Daoy (cell line): Measurements from ENCODE around the gene TBCK. TPM values are rescaled to one million over a fixed set of nuclear protein-coding genes. Genes with fewer than 3 reads are reported as not detected.

Experiments
- DNase-seq: peaks from one replicate; pipeline ENCODE4 v3.0.0-alpha.2; 2015; ENCODE audit warnings: low read depth
- total RNA-seq: library from RNA; depleted of rRNA; stranded (reverse); fragments of >200 nt; shearing (Covaris generic); gene quantifications from 2 replicates; pipeline ENCODE4 v1.2.3, GENCODE V29; 2014

The TBCK gene
- total RNA-seq, 1 experiment from 2014 or later = 7.3 TPM

DNA sequence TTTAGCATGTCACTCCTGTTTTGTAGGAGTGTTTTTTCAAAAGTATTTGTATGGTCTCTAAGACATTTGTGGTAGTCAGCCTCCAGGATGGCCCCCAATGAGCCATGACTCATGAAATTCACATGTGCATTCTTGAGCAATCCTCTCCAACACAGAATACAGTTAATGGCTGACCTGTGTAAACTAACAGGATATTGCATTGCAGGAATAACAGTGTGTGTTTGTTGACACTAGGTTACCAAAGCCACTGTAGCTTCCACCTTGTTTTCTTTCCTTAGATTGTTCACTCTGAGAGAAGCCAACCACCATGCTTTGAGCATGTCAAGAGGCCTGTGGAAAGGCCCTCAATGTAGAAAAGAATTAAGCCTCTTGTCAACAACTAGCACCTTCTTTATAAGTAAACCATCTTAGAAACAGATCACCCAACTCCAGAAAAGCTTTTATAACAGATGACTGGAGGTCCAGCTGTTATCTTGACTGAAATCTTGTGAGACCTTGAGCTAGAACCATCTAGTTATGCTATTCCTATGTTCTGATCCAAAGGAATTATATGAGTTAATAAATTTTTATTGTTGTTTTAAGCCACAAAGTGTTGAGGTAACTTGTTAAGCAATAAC lies 28.5 kb downstream of the TBCK start:
- DNase-seq = peak; percentile 62

DNA sequence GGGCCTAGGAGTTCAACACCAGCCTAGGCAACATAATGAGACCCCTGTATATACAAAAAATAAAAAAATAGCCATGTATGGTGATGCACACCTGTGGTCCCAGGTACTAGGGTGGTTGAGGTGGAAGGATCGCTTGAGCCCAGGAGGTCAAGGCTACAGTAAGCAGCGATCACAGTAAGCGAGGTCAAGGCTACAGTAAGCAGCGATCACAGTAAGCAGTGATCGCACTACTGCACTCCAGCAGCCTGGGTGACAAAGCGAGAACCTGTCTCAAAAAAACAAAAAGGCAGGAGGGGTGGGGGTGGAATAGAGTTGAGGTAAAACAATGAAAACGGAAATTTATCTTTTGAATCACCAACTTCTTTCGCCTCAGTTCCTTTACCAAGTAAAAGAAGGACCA lies 29.4 kb downstream of the TBCK start:
- DNase-seq = no peak

DNA sequence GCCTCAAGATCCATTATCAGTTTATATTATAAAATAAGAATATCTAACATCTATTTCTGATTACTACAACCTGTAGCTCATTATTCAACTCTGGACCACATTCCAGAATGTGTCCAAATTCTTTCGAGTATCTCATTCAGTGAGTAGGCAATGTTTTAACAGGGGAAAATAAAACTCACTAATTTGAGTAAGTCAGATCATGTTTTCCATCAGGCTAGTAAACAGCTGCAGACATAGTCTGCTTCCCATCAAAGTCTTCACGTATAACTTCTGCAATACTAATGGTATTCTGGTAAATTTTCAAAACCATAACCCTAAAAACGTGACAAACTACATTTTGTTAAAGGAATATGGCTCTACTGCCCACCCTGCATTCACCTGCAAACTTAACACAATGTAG lies 31.8 kb downstream of the TBCK start:
- DNase-seq = no peak

DNA sequence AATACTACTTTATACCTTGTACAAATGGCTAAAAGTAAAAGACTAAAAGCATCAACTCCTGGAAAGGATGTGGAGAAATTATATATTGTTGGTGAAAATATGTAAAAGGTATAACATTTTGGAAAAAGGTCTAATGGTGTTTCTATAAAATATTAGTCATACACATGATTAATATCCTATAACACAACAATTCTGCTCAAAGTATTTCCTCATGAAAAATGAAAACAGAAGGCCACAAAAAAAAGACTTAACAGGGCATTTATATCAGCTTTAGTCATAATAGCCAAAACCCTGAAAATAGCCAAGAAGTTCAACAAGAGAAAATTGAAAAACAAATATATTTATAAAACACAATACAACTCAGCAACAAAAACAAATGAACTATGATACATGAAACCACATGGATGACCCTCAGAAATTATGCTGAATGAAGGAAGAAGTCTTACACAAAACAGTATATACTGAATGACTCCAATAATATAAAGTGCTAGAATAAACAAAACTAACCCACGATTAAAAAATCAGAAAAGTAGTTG lies 38.8 kb downstream of the TBCK start:
- DNase-seq = no peak

DNA sequence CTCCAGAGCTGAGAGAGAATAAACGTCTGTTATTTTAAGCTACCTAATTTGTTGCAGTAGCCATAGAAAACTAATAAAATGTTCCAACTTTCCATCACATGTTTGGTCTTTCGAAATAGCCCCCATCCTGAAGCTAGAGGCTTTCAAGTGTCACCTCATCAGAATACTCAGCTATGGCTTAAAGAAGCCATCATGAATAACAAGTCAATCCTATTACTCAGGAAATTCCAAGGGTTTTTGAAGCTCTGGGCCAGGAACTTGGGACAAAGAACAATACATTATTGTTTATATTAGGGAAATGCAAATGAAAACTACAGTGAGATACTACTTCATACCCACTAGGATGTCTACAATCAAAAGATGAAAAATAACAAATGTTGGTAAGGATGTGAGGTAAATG lies 42.2 kb downstream of the TBCK start:
- no peak for DNase-seq

DNA sequence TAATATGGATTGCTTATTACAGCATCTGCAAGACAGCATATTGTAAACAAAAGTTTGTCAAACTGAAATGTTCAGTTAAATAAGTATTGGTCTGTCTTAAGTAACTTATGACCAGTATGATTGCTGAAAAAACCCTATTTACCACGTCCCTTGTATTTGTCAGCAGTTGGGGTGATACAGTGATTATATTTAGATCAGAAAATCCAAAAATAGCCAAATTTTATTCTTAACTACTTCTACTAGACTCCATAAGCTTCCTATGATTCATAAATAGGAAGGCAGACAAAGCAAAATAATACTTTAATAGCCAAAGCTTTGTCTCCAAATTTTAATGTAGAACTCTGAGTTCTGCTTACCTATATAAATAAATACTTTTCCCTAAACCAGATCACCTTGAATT lies 45.3 kb downstream of the TBCK start:
- DNase-seq = no peak

DNA sequence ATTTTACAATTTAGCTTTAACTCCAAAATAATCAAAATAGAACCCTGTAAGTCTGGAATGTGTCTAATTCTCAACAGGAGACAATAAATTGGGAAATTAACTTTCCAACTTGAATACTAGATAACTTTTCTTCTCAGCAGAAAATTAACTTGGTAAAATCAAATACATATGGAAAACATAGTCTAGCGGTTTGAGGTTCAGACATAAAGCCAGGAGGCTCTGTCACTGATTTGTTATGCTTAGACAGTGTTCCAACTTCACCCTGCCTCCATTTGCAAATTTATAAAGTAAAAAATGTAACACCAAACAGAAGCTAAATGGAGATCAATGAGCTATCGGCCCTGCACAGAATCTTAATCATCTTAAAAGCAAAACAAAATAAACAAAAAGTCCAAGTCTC lies 46.3 kb downstream of the TBCK start:
- no peak for DNase-seq

DNA sequence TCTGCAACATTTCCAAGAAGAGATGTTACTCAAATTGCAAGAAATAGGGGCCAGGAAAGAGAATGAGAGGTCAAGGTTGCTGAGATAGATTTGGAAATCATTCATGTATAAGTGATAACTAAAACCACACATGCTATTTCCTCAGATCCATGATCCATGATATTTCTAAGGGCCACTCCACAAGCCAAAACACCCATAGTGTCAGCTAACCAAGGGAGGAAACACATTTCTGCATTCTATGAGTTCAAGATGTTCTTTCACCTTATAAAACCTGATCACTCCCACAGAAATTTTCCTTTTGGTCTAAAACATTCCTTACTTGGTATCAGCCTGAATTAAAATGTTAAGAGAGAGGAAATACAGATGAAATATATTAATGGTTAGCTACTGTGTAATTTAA lies 47.2 kb downstream of the TBCK start:
- no peak for DNase-seq

DNA sequence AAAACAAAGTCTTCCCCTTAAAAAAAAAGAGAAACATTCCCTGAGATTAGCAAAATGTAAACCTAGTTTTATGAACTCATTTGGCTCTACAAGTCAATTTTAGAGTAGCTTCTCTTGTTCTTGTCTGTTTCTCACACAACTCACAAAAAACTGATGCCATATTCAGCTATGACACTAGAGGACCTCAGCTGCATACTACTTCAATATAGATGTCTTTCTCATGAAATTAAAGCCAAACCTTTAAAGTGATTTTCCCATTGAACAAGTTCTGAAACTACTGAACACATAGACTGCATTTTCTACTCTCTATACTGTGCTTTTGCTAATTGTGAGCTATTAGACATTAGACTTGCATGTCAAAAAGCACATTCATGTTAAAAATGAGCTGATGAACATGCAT lies 49.8 kb downstream of the TBCK start:
- DNase-seq = peak; percentile 5

DNA sequence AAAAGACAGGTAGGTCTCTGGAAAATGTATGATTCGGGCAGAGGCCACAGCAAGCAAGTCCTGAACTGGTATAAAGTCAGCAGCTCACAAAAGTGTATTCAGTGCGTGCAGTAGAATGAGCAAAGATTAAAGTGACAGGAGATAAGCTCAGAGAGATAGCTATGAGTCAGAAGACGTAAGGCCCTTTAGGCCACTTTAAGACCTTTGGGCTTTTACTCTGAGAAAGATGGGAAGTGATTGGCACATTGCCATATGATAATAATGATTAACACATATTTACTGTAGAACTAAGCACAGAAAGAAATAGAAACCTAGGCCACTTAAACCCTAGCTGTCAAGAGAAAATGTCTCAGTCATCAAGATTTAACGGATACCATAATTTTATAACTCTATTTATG lies 51.7 kb downstream of the TBCK start:
- DNase-seq = no peak

DNA sequence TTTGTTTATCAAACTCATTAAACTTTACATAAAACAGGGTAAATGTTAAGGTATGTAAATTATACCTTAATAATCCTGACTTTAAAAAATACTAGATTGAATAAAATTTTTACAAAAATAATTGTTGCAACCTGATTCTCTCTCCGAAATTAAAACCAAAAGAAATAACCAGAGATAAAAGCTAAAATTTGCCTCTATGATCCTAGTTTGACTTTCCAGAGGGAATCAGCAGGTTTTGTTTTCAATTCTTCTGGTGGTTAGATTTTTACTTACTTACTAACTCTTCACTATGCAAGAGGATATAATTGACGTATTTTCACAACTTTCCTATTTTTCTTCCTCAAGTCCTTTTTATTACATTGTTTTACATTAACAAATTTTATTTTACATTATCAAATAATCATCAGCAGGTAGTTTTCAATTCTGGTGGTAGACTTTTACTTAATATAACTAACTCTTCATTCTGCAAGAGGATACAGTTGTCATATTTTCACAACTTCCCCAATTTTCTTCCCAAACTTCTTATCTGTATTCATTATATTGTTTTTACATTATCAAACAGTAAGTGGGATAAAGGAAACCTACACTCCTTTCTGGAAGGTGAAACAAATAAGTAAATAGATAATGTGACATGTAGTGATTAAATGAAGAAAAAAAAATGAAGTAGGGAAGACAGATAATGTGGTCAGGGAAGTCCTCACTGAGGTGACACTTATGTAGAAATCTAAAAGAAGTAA lies 52.2 kb downstream of the TBCK start:
- no peak for DNase-seq

DNA sequence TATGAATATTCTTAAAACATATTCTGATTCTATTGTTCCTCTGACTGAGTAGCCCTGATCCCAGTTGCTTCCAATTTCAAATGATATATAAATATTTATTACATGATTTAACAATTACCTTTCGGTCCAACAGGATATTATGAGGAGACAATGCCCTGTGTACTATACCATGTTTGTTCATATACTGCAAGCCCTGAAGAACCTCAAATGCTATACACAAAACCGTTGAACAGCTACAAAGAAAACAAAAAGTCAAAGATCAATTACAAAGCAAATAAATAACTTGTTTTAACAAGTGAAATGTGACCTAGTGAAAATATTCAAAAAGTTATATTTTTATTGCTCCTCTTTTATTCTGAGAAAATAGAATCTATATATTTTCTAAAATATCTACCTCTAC lies 54.0 kb downstream of the TBCK start:
- DNase-seq = no peak

DNA sequence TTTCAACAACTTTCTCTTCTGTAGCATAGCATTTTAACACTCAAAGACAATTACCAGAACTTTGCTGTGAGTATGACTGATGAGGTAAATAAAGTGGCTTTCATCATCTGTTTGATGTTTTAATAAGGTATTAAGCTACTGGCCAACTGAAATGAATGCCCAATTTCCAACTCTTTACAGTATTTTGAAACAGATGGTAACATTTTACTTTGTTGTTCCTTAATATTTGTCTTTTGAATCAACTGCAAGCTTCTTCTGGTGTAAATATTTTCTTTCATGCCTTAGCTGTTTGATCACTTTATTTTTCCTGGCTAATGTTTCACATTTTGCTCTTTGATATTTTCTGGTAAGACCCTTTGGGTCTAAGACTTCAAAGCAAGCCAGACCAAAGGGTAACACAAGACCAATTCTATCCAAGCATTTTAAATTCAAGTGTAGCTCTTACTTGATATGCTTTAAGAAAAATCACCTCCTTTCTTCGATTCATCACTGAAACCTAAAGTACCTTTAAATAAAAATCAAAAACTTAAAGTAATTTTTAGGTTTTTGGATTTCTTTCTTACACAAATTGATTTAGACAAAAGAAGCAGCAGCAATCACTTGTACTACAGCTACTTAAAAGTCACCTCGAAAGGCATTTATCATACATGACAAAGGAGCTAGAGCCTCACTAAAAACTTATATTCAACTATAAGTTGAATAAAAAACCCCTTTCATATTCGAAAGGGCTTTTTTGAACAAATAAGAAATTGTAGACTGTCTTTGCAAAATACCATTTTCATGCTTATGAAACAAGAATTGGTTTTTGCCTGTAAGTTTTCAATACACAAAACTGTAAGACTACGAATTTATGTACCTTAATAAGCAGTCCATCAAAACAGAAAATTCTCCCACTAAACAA lies 57.6 kb downstream of the TBCK start:
- no peak for DNase-seq

DNA sequence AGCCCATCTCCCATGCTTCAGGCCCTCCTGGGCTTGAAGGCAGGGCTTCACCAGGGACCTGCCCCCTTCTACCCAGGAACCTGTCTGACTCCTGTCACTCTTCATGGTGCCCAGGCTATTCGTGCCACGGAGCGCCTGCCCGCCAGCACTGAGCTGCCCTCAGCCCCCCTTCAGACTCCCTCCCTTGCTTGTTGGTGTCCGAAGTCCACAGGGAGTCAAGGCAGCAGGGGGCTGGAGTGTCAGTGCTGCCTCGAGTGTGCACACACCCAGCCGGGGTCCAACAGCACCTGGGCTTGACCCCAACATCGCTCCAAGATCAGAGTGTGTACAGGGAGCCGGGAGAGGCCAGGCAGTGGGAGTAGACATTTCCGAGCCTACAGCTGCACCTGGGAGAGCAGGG lies 59.8 kb downstream of the TBCK start:
- DNase-seq = no peak

DNA sequence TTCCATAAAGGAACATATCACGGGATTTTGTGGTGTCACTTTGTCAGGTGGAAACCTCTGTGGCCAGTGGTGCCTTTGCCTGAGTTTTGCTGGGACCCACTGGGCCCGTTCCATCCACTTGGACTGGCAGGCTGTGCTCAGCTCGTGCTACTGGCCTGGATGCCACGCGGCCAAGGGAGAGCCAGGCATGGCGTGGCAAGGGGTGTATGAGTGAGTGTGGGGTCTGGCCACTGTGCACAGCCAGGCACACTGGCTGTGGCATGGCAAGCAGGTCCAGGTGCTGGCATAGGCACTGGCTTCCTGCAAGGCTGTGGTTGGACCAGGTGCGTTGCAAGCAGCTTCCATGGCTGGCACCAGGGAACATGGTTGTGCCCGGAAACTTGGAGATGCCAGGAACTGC lies 60.8 kb downstream of the TBCK start:
- DNase-seq = no peak

DNA sequence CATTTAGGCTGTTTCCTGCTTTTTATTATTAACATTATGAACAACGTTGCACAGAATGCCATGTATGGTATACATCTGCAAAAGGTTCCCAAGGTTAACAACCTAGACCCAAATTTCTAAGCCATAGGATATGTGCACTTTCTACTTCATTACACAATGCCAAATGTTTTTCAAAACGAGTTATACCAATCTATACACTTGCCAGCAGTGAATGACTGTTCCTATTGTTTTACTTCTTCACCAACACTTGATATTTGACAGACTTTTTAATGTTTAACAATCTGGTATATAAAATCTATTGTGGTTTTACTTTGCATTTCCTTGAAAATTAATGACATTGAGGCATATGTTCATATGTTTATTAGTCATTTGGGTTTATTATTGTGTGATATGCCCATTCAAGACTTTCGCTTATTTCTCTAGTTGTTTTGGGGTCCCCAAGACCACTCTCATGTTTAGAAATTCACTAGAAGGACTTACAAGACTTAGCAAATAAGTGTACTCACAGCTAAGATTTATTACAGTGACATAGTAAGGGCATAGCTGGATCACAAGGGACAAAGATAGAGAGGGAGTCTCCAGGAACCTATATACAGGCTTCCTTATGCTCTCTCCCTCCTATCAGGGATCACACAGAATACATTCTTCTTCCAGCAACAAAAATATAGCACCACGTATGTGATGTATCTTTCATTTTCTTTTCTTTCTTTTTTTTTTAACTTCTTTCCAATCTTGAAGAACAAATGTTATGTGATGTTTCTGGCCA lies 62.5 kb downstream of the TBCK start:
- DNase-seq = no peak

DNA sequence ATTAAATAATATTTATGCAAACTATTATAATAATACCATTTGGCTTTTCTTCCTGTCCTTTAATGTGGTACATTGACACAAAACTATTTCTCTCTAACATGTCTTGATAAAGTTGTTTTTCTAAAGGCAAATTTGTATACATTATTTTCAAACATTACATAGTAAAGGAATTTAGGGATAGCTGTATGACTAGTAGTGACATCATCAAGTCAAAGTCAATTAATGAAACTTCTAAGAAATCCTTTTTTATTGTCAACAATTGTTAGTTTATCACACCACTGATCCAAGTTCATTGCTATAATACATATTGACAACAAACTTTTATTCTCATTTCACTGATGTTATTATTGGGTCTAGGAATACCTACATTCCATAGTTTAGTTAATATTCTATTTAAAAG lies 68.4 kb downstream of the TBCK start:
- no peak for DNase-seq

DNA sequence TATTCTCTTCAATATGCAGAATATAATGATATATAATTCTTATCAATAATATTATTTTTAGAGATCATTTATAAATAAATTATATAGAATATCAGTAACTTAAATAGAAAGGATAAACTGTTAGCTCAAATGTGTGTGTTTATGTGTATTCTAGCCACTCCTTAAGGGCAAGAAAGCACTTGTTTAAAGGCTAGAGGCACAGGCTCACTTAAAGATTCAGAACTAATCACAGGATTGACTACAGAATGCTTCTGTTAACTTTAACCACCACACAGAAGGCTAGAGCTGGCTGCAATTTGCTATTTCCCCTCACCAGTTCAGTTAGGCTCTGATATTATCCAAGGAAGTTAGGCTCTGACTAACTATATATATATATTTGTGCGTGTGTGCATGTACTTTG lies 69.6 kb downstream of the TBCK start:
- no peak for DNase-seq

DNA sequence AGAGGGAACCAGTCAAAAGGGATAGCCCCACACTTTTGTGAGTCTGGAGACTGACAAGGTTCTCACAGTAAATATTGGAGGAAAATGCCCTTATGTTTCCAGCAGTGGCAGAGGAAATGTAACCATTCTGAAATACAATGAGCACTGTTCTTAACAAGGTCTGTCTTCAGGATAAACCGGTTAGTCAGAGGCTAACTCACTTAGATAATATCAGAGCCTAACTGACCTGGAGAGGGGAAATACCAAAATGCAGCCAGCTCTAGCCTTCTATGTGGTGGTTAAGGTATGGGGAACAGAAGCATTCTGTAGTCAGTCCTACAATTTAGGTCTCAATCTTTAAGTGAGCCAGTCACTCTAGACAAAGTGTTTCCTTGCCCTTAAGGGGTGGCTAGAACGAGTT lies 70.8 kb downstream of the TBCK start:
- DNase-seq = no peak

DNA sequence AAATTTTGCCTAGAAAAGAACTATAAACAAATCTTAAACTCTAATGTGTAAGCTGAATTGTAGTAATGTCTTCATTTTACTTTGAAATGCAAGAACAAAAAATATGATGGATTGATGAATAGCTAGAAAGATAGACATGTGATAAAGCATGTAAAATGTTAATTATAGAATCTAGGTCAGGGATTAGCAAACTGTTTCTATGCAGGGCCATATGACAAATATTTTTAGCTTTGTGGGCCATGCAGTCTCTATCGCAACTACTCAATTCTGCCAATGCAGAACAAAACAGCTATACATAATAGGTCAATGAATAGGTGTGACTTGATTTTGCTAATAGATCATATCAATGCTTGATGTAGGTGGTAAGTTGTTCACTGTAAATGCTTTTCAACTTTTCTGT lies 75.3 kb downstream of the TBCK start:
- no peak for DNase-seq

DNA sequence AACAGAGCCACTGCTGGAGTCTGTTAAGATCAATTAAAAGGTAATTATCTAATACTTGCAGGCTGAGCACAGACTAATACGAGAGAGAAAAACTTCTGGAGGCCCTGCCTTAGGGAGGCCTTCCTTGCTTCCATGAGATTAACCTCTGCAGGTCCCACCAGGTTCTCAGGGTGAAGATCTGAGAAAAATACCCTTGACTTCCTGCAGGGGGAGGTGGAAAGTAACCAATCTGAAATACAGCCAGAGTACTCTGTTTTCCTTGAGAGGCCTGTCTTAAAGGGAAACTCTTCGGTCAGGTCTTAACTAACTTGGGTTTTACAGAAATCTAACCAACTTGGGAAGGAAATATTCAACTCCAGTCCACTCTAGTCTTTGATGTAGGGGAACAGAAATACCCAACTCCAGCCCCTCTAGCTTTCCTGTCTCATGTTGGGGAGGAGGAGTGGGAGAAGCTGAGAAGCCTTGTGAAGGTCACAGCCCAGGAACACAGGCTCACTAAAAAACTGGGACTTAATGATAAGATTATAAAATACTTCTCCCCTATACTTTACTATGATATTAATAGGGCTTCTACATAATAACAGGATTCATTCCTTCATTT lies 77.1 kb downstream of the TBCK start:
- DNase-seq = peak; percentile 2
